ENCODE results near the gene PCDHA13.
A peak's percentile ranks its signal among the peaks of the same experiment; 100 is the strongest.
"Not testable (repeated sequence)": the region's sequence is repeated elsewhere in the genome, so short reads cannot be mapped to it uniquely, and the experiment has no call there.

The PCDHA13 gene

GRCh38 chr5:140870221-140871201, 11.4 kb upstream of the PCDHA13 start:
- no peak for DNase-seq

GRCh38 chr5:140875085-140876065, 6.5 kb upstream of the PCDHA13 start, which contains the start of gene PCDHA12:
Gene PCDHA12, plus strand, starts transcription at chr5:140875308. Its CDS starts 165 bp downstream, at chr5:140875473.
- peak; percentile 46 for DNase-seq

- not testable (repeated sequence) for DNase-seq
Measured at GRCh38 chr5:140876541-140877261, 5.2 kb upstream of the PCDHA13 start.

GRCh38 chr5:140877262-140877581, 4.7 kb upstream of the PCDHA13 start:
- no peak for DNase-seq

GRCh38 chr5:140882591-140882899, 621 bp downstream of the PCDHA13 start:
- peak; percentile 80 for DNase-seq

- no peak for DNase-seq
Measured at GRCh38 chr5:140883373-140883772, 1.4 kb downstream of the PCDHA13 start.

- no peak for DNase-seq
Measured at GRCh38 chr5:140883927-140884697, 2.2 kb downstream of the PCDHA13 start.

- no peak for DNase-seq
Measured at GRCh38 chr5:140916325-140916724, 34.4 kb downstream of the PCDHA13 start.

GRCh38 chr5:140923601-140924000, 41.7 kb downstream of the PCDHA13 start:
- DNase-seq, result no peak

- DNase-seq, result no peak
Measured at GRCh38 chr5:140925806-140926442, 44.0 kb downstream of the PCDHA13 start, which contains the start of gene PCDHAC1. Gene PCDHAC1, plus strand, starts transcription at chr5:140926299. Its CDS starts 594 bp downstream, at chr5:140926893.

- peak; percentile 42 for DNase-seq
Measured at GRCh38 chr5:140926443-140927227, 44.7 kb downstream of the PCDHA13 start.

GRCh38 chr5:140927228-140927573, 45.3 kb downstream of the PCDHA13 start:
- DNase-seq, result no peak
